GM12878 (cell line): Measurements from ENCODE around the gene SOD2.

Source experiments
- CBX3 ChIP-seq: fragments of 200-600 bp; sonication (generic); IDR thresholded peaks from 2 replicates; pipeline ENCODE4 v1.6.1; 2016; ENCODE audit warnings: low read depth, borderline replicate concordance
- CHD4 ChIP-seq: fragments of 200-600 bp; sonication (generic); IDR thresholded peaks from 2 replicates; pipeline ENCODE4 v1.6.1; 2016; ENCODE audit warnings: mild to moderate bottlenecking
- CTCF ChIP-seq, 3 experiments: IDR thresholded peaks in 2 of 3; conservative IDR thresholded peaks in 1 of 3; 2 replicates each; pipeline ENCODE4 v1.5.1; 2011; ENCODE audit warnings: low read depth in 3 of 3, low read length in 3 of 3, mild to moderate bottlenecking in 3 of 3, control low read depth in 2 of 3, moderate library complexity in 2 of 3, inconsistent platforms in 1 of 3, mixed read lengths in 1 of 3; ENCODE audit not compliant: control insufficient read depth in 2 of 3, insufficient read depth in 1 of 3; ENCODE audit errors: extremely low read depth in 1 of 3
- HCFC1 ChIP-seq: fragments of 150-350 bp; IDR thresholded peaks from 2 replicates; pipeline ENCODE4 v1.6.1; 2014; ENCODE audit warnings: low read length
- JUND ChIP-seq: IDR thresholded peaks from 2 replicates; pipeline ENCODE4 v1.6.1; 2012; ENCODE audit warnings: low read depth, mild to moderate bottlenecking, low read length, improper control_type of control experiment, moderate library complexity
- PAX8 ChIP-seq: fragments of 450-650 bp; IDR thresholded peaks from 2 replicates; pipeline ENCODE4 v1.6.1; 2017; ENCODE audit warnings: mild to moderate bottlenecking, moderate library complexity
- POLR2A ChIP-seq: IDR thresholded peaks from 2 replicates; pipeline ENCODE4 v1.6.1; 2011; ENCODE audit warnings: low read depth, mild to moderate bottlenecking, low read length
- POLR2AphosphoS5 ChIP-seq: IDR thresholded peaks from 2 replicates; pipeline ENCODE4 v1.6.1; 2011; ENCODE audit warnings: mild to moderate bottlenecking, low read length, inconsistent platforms
- RBBP5 ChIP-seq: fragments of 200-600 bp; sonication (generic); conservative IDR thresholded peaks from 2 replicates; pipeline ENCODE4 v1.6.1; 2016
- SREBF1 ChIP-seq: IDR thresholded peaks from 2 replicates; pipeline ENCODE4 v1.6.1; 2012; ENCODE audit warnings: mild to moderate bottlenecking, low read length
- TAF1 ChIP-seq: IDR thresholded peaks from 2 replicates; pipeline ENCODE4 v1.6.1; 2011; ENCODE audit warnings: mild to moderate bottlenecking, low read depth, low read length, borderline replicate concordance
- YY1 ChIP-seq: IDR thresholded peaks from 2 replicates; pipeline ENCODE4 v1.6.1; 2011; ENCODE audit warnings: low read depth, mild to moderate bottlenecking, low read length
- ZNF274 ChIP-seq: IDR thresholded peaks from one replicate; pipeline ENCODE4 v1.8.0; 2011; ENCODE audit not compliant: insufficient read length, insufficient read depth

GRCh38 chr6:159695984-159696383 lies 2.9 kb upstream of the SOD2 start:
- TF ChIP-seq HCFC1 (no peak), POLR2A (no peak), CBX3 (no peak), JUND (no peak), CHD4 (no peak), SREBF1 (no peak), CTCF (IDR thresholded peaks at IDR 0.05 in 2 of 3, conservative IDR thresholded peaks at IDR 0.05 in 1 of 3; ENCODE audit: control insufficient read depth in 2 of 3, extremely low read depth in 1 of 3, insufficient read depth in 1 of 3, low read depth in 3 of 3, low read length in 3 of 3) (no peak), RBBP5 (no peak), POLR2AphosphoS5 (no peak), TAF1 (no peak), YY1 (no peak), ZNF274 (no peak), PAX8 (no peak)
